ENCODE results near the gene ELMO1. TPM values are rescaled to one million over a fixed set of nuclear protein-coding genes. Genes with fewer than 3 reads are reported as not detected.

Gene ELMO1
- total RNA-seq, 1 donor from 2014 or later: 127 TPM

DNA sequence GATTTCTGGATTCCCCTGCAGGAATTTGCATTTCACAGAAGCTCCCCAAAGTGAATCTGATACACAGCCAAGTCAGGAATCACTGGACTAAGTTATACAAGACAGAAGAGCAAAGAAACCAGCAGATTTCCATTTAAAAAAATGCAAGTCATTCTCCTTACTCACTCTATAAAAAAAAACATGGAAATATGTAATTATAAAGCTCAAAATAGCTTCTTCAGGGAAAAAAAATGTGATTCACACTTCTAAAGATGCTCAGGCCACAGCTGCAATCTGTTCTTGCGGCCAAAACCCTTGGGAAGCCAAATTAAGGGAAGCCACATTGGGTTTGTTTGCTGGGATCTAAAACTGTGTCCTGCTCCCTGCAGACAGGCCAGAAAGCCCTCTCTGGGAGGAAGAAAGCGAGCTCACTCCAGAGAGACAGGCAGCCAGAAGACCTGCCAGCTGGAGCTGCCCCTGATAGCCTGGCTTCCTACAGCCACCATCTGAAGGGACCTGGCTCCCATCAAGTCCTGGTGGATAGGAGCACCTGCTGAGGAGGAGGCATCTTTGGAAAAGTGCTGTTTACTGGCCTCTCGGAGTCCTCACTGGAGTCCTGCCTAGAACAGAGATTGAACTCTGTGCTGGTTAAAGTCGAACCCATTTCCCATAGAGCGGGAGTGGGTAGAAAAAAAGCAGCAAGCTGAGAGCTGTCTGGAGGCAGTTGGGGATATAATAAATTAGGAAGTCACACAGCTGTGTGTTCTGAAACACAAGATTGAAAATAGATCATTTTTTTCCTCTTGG lies 365.2 kb downstream of the ELMO1 start:
- intact Hi-C loops (cut with micrococcal nuclease): loop anchor here (5.0 kb wide), 1 partner anchor 96 kb away; no protein-coding TSS in a partner anchor

- intact Hi-C loops (cut with micrococcal nuclease): loop anchor here (5.0 kb wide), 1 partner anchor 94 kb away; no protein-coding TSS in a partner anchor
These were observed 367.2 kb downstream of the ELMO1 start for GRCh38 chr7:37081436-37081835.

- intact Hi-C loops (cut with micrococcal nuclease): no loop called here
These were observed 369.2 kb downstream of the ELMO1 start for GRCh38 chr7:37079420-37079819.

- intact Hi-C loops (cut with micrococcal nuclease): no loop called here
These were observed 372.0 kb downstream of the ELMO1 start for GRCh38 chr7:37076668-37077067.

DNA sequence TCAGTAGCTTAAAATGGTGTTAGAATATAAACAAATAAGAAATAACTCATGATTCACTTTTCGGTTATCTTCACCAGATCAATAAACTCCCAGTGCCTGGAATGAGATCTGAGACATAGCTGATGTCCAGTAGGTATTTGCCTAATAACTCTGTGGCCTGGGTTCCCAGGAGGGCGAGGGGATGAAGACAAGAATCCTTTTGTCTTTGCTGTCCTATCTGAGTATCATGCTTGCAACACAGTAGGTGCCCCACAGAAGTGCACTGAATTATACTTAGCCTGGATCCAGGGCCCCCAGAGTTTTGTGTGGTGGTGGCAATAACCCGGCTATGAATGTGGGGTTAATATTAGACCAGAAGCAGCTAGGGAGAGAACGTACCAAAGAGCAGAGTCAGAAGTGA lies 374.3 kb downstream of the ELMO1 start:
- intact Hi-C loops (cut with micrococcal nuclease): no loop called here

GRCh38 chr7:37071124-37071523 lies 377.5 kb downstream of the ELMO1 start:
- intact Hi-C loops (cut with micrococcal nuclease): no loop called here

DNA sequence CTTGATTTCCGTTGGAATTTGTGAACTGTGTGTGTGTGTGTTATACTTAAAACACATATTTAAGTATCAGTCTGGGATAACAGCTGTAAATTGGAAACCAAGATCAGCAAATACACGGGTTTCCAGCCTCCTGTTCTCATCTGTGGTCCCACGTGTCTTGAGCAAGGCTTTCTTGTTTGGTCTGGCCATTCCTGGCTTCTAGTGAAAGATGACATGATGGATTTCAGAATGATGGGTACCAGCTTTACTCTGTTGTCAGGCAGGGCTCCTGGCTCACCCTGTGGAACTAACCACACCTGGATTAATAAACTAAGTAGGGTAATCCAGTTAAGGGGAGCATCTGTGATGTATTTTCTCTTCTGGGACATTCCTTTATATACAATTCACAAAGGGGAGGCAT lies 378.2 kb downstream of the ELMO1 start:
- intact Hi-C loops (cut with micrococcal nuclease): no loop called here

DNA sequence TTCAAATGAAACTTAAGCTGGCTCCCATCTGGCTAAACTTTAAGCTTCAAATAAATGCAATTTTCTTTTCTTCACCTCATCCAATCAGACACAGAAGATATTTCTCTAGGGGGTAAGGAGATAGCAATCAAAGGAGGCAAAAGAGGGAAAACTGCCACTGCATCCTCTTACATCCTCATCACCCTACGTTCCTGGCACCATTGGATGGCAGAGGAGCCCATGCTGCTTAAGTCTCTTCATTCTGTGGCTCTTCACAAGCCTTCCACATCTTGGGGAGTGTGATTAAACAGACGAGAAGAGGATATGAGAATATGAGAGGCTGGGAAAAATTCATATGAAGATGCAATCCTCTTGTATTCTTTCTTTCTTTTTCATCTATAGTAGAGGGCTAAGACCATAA lies 378.6 kb downstream of the ELMO1 start:
- intact Hi-C loops (cut with micrococcal nuclease): no loop called here

GRCh38 chr7:37069336-37069735 lies 379.3 kb downstream of the ELMO1 start:
- intact Hi-C loops (cut with micrococcal nuclease): no loop called here

- intact Hi-C loops (cut with micrococcal nuclease): no loop called here
These were observed 379.8 kb downstream of the ELMO1 start for GRCh38 chr7:37068902-37069301.

DNA sequence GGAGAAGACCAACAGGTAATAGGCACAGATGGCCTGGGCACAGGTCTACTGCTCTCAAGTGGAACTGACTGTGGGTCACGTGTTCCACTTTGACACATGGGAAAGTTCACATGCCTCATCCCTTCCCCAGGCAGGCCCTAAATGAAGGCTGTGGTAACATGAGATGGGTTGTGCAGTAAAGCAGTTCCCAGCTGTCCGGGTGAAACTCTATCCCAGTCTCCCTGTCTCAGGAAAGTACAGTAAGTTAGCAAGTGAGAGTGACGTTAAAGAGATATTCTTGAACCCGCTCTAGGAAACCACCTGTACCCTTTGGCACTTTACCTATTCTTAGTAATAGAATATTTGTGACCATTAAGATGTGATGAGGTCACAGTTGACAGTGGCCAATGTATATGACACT lies 380.6 kb downstream of the ELMO1 start:
- intact Hi-C loops (cut with micrococcal nuclease): no loop called here

- intact Hi-C loops (cut with micrococcal nuclease): no loop called here
These were observed 382.8 kb downstream of the ELMO1 start for GRCh38 chr7:37065779-37066271.

DNA sequence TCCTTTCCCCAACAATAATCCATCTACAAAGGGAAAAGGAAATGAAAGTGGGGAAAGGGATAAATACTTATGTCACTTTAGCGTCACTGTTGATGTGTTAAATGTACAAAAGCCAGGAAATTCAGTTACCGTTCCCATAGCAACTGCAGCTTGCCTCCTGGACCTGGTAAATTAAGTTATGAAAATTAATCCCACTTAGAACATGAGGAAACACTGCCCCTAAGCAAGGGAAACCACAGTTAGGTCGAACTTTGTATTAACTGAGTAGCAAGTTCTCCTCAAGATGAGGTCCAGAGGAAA lies 386.2 kb downstream of the ELMO1 start:
- intact Hi-C loops (cut with micrococcal nuclease): no loop called here

GRCh38 chr7:37061849-37062559 lies 386.7 kb downstream of the ELMO1 start:
- intact Hi-C loops (cut with micrococcal nuclease): no loop called here

GRCh38 chr7:37056234-37056912 lies 392.3 kb downstream of the ELMO1 start:
- intact Hi-C loops (cut with micrococcal nuclease): no loop called here

DNA sequence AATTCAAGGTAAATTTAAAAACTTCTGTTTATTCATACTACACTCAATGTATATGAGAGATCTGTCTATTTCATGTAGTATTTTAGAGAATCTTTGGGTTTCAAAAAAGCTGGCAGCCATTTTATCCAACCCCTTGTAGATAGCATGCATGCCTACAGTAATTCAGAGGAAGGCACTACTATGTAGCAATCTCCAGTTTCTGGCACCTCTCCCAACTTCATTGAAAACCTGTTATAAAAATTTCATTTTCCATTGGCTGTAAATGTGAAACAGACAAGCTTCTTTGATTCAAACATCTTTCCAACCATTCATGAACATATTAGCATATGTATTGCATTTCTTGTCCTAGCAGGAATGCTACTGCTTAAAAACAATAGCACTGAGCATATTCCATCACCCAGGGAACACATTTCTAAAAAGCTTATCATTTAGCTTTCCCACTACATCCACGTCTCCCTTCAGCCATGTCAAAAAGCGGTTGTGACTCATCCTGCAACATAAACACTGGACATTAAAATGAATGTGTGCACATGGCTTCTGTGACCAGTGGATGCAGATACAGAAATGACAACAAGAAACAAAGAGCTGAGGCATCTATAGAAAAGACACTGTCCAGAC lies 393.9 kb downstream of the ELMO1 start:
- intact Hi-C loops (cut with micrococcal nuclease): no loop called here

- intact Hi-C loops (cut with micrococcal nuclease): no loop called here
These were observed 396.0 kb downstream of the ELMO1 start for GRCh38 chr7:37052705-37053104.

- intact Hi-C loops (cut with micrococcal nuclease): no loop called here
These were observed 397.9 kb downstream of the ELMO1 start for GRCh38 chr7:37050801-37051200.

- intact Hi-C loops (cut with micrococcal nuclease): no loop called here
These were observed 400.0 kb downstream of the ELMO1 start for GRCh38 chr7:37048674-37049073.

GRCh38 chr7:37047260-37047659 lies 401.4 kb downstream of the ELMO1 start:
- intact Hi-C loops (cut with micrococcal nuclease): no loop called here

DNA sequence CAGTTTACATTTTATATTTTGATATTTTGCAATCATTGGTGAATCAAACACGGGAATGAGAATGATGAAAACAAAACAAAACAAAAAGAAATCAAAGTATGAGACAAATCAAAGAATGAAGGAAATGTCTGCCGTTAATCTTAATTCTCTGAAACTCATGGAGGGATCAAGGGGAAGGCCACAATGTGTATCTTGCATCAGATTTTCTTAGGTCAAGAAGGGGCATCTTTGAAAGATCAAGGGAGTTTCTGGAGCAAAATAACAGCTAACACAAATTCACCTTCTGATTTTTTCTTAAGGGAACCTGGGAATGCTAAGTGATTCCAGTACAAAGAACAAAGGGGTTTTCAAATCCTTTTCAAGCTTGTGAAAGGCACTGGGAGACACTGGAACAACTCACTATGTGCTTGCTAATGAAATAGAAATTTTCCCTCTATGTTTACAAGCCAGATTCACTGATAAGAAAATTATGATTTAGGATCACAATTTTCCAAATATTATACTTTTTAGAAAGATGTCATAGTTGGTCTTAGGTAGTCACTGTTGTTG lies 402.1 kb downstream of the ELMO1 start:
- intact Hi-C loops (cut with micrococcal nuclease): no loop called here

Measured in T-helper 1 cell treated with Interleukin-12 subunit alpha and Interleukin-12 subunit beta and Interleukin-4 antibody, amounts not matched to agents 30 ng/mL and 1 ng/mL, for 36 hours (primary cell).